Measurements from ENCODE around the gene BEAN1.

BEAN1 gene, protein sequence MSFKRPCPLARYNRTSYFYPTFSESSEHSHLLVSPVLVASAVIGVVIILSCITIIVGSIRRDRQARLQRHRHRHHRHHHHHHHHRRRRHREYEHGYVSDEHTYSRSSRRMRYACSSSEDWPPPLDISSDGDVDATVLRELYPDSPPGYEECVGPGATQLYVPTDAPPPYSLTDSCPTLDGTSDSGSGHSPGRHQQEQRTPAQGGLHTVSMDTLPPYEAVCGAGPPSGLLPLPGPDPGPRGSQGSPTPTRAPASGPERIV

DNA sequence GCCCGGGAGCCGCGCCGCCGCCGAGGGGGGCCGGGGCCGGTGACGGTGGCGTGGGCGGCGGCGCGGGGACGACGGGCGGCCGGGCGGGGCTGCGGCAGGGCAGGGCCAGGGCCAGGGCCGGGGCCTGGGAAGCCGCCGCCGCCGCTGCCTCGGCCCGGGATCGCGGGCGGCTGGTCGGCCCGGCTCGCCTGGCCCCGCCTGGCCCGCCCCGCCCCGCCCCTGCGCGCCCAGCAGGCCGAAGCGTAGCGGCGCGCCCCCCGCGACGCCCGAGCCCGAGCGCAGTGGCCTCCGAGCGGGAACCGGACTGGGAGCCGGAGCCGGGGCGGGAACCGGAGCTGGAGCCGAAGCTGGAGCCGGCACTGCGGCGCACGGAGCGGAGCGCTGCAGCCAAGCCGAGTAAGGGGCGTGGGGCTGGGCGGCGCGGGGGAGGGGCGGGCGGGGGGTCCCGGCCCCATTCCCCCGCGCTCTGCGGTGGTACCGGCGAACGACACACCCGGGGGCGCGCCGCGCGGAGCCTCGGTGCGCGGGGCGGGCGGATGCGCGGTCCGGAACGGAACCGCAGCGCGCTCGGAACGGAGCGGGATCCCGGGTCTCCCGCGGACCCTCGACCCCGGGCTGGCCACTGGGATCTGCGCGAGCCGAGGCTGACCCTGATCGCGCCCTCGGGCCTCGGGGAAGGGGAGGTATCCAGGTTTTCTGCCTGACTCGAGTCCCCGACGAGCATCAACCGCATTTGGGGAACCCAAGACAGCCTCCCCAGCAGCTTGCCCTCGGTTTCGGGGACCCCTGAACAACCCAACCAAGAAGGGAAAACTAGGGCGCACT, at the start of gene BEAN1:
Gene BEAN1 (plus strand): TSS at position 260 of the 825 bp plus-strand sequence. CDS start 10,382 bp downstream, outside the sequence.
- no peak for DNase-seq

DNA sequence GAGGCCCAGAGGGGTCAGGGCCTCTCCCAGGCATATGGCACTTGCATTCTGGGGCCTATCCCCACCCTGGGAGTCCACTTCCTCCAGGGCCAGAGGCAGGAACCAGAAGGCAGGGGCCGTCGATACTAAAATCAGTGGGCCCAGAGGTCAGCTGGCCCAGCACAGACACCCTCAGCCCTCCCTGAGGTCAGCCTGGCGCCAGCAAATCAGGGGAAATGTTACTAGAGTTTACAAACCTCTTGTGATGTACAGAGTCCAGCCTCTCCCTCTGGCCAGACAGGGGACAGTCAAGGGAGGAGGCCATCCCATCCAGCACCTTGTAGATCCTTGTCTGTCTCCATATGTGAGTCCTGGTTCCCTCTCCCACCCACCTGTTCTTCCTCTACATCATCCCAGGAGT, 49.8 kb upstream of the BEAN1 start:
- no peak for DNase-seq

DNA sequence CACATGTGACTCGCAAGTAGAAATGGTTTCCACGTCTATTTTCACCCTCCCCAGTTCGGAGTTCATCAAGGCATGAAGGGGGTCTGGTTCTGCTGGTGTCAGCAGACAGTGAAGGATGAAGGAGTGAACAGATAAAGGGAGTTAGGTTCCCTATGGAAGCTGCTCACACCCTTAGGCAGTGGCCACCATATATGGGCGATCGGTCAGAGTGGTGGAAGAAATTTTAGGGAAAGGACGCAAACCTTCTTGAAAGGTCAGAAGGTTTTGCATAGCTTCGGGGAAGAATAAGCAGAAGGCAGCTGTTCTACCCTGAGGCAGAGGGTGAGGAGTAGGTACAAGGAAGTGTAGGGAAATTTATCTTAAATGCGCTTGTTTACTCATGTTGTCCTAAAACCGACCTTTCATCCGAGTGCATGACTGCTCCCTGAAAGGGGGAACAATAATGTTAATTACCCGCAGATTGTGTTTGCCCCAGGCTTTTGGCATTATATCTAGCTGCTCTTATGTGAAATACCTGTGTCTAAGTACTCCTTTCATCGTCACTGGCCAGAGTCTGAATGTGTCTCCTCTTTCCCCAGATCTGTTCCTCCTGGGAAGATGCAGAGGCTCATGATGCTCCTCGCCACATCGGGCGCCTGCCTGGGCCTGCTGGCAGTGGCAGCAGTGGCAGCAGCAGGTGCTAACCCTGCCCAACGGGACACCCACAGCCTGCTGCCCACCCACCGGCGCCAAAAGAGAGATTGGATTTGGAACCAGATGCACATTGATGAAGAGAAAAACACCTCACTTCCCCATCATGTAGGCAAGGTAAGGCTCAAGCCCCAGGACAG, 48.1 kb upstream of the BEAN1 start:
- no peak for DNase-seq

DNA sequence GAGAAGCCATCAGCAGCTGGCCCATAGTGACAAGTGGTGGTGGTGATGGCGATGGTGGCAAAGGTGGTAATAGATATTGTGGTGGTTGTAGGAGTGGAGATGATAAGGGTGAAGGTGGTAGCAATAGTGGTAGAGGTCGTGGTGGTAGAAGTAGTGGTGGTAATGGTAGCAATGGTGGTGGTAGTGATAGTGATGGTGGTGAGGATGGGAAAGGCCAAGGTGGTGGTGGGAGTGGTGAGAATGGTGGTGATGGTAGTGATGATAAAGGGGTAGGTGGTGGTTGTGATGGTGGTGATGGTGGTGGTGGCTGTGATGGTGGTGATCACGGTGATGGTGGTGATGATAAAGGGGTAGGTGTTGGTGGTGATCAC, 47.5 kb upstream of the BEAN1 start:
- no peak for DNase-seq

DNA sequence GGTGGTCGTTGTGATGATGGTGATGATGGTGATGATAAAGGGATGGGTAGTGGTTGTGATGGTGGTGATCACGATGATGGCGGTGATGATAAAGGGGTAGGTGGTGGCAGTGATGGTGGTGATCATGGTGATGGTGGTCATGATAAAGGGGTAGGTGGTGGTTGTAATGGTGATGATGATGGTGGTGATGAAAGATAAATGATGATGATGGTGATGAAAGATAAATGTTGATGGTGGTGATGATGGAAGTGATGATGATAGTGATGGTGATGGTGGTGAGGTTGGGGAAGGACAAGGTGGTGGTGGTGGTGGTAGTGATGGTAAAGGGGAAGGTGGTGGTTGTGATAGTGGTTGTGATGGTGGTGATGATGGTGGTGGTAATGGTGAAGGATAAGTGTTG, 46.7 kb upstream of the BEAN1 start:
- DNase-seq, result no peak

DNA sequence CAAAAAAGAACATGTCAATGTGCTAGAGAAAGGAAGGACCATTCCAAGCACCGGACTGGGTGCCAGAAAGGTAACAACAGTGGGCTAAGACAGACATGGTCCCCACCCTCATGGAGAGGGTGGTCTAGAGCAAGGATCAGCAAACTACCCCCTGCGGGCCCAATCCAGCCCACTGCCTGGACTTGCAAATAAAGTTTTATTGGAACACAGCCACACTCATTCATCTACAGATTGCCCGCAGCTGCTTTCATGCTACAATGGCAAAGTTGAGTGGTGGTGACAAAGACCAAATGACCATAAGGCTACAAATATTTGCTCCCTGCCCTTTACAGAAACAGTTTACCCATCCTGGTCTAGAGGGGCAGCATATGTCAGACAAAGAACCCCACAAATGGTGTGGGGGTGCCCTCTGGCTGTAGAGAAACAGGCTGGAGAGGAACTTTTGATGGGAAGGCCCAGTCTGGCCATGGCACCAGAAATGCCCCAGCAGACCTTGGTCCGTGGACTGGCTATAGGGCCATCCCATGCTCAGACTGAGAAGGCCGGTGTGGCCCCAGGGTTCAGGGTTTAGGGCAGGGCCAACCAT, 45.4 kb upstream of the BEAN1 start:
- DNase-seq, result no peak

DNA sequence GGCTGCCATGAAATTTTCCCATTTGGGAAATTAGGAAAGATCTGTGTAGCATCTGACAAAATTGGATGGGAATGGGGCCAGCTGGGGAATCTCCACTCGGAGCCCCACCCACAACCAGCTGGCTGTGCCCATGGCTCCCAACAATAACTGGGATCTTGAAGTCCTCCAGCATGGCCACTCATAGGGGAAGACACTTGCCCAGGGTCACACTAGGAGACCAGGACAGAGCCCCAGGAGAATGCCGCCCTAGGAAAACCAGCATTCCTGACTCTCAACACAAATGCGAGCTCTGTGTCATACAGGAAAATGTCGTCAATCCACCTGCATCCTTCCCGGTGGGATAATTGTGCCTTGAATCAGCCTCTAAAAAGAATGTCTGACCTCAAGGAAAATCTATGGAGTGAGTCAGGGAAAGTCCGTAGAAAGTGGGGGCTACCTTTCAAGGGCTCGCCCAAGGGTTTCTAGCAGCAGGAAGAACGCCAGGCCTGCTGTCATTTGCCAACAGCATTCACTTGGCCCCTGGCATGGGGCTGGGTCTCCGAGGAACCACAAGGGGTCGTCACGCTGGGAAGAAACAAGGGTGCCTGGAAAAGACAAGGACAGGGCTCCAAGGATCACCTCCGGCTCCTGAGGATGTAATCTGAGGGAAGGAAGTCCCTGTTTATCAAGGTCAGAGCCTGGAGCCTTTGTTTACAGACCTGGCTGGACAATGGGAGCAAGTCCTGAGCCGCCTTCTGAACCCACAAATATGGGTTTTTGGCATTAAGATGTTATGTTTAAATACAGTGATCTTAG, 44.7 kb upstream of the BEAN1 start:
- no peak for DNase-seq

DNA sequence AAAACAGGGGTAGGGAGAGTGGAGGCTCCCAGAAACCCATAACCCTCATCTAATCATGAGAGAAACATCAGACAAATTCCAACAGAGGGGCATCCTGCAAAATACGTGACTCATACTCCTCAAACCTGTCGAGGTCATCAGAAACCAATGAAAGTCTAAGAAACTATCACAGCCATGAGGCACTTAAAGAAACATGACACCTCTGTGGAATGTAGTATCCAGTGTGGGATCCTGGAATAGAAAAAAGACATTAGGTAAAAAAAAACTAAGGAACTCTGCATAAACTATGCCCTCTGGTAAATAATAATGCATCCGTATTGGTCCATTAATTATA, 44.2 kb upstream of the BEAN1 start:
- no peak for DNase-seq

DNA sequence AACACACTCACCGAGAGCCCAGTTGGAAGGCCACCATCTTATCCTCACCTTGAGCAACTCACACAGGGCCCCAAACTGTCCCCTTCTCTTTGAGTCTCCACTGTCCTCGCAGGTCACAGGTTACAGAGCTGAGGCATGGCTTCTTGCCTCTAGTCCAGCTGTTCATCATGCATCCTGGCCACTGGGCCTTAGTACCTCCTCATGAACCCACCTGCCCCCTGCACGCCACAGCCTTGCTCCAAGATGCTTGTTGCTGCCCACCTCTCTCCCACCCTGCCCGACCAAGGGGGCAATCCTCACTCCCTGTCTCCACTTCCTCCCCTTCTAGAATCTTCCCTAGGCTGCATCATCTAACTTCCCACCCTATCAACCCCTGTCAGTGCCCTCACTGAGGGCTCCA, 43.5 kb upstream of the BEAN1 start:
- DNase-seq, result no peak

DNA sequence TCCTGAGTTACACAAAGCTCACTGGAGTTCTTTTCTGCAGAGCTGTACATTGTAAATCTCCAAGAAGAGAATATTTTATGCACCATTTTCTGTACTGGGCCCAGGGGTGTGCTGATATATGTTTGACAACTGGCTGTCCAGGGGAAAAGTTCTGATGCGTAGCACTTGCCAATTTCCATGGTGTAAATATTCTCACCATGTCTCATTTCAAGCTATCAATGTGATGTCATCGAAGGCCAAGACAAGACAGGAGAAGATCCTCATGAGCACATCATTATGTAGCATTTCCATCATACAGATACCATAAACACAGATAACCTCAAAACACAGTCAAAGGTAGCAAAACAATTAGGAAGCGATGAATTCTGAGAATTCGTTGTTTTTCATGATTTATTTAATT, 41.7 kb upstream of the BEAN1 start:
- no peak for DNase-seq

DNA sequence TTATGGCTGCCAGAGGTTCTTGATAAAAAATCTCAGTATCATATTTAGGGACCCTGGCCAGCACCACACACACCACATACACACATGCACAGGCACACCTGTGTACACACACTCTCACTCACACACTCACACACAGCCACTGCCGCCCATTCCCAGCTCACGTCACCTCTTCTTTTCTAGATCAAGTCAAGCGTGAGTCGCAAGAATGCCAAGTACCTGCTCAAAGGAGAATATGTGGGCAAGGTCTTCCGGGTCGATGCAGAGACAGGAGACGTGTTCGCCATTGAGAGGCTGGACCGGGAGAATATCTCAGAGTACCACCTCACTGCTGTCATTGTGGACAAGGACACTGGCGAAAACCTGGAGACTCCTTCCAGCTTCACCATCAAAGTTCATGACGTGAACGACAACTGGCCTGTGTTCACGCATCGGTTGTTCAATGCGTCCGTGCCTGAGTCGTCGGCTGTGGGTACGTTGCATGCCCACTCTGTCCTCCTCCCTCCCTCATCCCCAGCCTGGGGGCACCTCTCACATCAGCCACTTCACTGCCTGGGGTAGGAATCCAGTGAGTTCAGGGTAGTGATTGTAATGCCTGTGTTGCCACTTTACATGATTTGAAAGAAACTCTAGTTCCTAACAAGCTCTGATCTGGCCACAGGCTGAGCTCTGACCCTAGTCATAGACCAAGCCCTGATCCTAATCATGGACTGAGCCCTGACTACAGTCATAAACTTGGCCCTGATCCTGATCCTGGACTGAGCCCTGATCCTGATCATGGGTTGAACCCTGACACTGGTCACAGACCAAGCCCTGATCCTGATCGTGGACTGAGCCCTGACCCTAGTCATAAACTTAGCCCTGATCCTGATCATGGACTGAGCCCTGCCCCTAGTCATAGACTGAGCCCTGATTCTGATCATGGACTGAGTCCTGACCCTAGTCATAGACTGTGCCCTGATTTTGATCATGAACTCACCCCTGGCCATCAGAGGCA, 40.2 kb upstream of the BEAN1 start:
- no peak for DNase-seq

DNA sequence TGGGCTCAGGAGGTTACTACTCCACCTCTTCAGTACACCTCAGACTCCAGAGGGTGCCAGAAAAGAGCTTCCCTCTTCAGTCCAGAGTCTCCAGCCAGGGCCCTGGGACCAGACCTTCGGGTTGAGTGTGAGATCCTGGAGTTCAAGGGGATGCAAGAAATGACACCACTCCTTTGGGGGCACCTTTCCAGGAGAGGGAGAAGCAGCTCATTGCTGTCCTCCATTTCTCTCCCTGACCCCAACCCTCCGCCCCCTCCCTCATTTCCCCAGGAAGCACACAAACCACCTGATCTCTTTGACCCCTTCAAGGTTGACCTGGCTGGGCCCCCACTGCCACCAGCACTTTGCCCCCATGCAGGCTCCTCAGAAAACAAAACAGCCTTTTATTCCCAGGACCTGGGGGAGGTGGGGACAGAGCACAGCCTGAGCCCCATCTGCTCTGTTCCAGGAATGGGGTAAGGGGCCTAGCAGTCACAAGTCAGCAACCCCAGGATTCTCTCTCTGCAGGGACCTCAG, 39.2 kb upstream of the BEAN1 start:
- no peak for DNase-seq

DNA sequence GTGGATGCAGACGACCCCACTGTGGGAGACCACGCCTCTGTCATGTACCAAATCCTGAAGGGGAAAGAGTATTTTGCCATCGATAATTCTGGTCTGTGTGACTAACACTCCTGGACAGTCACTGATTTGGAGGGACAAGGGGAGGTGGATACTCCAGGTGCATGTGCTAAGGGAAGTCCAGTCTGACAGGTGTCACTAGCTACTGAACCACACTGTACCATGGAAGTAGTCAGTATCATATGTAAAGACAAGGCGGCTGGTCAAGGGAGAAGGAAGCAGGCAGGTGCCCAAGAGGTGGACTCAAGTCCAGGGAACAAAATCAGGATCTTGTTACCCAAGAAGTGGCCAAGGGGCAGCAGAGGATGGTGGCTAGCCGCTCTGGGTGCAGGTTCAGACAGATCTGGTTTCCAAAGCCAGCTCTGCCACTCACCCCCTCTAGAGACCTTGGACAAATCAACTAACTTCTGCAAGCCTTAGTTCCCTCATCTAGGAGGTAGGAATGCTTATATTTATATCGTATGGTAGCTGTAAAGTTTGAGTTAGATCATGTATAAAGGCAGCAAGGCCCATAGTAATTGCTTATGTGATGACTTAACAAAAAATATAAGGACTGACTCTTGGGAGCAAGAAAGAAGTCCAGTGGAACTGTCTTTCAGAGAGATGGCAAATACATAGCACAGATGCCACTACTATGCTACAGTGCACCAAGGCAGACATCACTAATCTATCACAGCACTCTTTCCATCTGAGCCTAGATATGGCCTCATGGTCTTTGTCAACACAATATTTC, 38.5 kb upstream of the BEAN1 start:
- no peak for DNase-seq

DNA sequence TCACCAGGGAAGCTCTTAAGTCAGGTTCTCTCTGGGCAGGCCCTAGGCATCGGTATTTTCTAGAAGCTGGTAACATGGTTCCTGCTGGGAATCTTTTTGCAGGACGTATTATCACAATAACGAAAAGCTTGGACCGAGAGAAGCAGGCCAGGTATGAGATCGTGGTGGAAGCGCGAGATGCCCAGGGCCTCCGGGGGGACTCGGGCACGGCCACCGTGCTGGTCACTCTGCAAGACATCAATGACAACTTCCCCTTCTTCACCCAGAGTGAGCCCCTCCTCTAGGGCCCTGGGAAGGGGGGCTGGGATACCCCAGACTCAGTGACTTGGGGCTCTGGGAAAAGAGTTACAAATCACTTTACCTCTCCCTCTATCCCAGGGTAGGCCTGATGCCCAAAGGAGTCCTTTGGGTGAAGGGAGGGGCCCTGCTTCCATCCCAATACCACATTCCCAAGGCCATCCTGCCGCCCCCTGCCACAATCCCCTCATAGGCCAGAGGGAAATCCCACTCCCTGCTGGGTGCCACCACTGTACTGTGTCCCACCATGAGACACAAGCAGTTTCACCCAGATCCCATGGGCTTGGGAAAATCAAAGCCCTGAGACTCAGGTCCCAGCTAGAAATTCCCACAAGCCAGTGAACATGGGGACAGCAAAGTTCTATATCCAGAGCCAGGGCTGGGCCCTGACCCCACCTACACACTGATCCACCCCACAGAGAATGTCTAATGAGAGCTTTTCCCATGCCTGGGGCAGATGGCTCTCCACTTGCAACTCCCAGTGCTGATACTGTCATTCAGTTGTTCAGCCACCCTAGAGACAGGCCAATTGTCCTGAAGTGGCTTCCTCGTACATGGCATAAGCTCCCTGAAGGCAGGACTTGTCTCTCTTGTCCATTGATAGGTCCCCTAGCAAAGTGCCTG, 37.6 kb upstream of the BEAN1 start:
- no peak for DNase-seq

DNA sequence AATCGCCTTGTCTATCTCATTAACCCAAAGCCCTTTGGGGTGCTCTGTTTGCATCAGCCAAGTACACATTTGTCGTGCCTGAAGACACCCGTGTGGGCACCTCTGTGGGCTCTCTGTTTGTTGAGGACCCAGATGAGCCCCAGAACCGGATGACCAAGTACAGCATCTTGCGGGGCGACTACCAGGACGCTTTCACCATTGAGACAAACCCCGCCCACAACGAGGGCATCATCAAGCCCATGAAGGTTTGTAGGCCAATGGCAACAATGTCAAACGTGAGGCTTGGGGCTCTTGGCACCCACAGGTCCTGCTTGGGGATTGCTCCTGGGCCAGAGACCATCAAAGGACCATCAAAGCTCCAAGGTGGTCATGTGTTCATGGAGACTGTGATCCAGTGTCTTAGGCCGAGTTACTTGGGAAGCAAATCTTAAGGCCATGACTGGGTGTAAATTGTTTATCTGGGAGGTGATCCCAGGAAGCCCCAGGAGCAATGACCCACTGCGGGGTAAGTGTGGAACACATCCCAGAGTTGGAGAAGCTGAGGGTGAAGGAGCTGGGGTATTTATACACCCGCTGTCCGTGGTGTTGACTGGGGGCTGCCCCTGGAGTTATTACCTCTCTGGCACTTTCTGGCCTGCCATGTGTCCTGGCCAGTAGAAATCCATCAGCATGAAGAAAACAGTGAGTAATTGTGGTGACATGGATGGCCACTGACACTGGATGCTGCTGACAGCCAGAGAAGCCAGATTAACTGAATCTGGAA, 36.6 kb upstream of the BEAN1 start:
- DNase-seq, result no peak

DNA sequence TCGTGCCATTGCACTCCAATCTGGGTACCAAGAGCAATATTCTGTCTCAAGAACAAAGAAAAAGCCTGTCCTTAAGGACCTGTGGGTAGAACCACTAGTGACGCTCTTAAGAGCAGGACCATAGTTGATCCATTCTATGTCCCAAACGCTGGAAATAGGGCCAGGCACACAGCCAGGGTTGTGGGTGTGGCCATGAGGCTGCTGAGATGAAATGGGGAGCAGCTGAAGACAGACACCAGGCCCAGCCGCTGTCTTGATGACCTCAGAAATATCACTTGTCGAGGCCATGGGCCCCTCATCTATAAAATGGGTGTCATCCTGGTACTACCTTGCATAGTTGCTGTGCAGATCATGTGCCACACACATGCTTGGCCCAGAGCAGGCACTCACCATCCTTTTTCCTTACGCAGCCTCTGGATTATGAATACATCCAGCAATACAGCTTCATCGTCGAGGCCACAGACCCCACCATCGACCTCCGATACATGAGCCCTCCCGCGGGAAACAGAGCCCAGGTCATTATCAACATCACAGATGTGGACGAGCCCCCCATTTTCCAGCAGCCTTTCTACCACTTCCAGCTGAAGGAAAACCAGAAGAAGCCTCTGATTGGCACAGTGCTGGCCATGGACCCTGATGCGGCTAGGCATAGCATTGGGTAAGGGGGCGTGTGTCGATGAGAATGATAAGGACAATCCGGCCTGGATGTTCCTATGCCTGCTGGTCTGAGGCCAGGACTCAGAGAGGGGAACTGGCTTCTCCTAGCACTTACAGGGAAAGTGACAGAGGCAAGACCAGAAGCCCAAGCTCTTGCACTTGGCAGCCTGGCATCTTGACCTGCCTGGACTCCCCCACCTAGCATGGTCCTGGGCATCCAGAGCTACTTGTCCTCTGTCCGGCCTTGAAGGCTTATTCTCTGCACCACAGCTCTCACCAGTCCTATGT, 35.1 kb upstream of the BEAN1 start:
- no peak for DNase-seq

Data from NCI-H526 treated with DMSO at 0.1 percent for 48 hours (cell line).